Activated T-cell treated with anti-CD3 and anti-CD28 coated beads, Interleukin-2, amount 50 U/mL, for 24 hours (primary cell): ENCODE measurements around the gene ANO9.

ENCODE experiments used
- DNase-seq: peaks from one replicate; pipeline ENCODE4 v3.0.0-alpha.2; 2020
- H3K27ac Mint-ChIP-seq: 2 replicates; pipeline ENCODE4 v1.8.0; 2020; ENCODE audit warnings: mild to moderate bottlenecking, mixed read lengths
- H3K27me3 Mint-ChIP-seq: 2 replicates; pipeline ENCODE4 v1.8.0; 2020; ENCODE audit warnings: mixed read lengths
- H3K36me3 Mint-ChIP-seq: 2 replicates; pipeline ENCODE4 v1.8.0; 2020; ENCODE audit warnings: low read depth, mixed read lengths
- H3K4me1 Mint-ChIP-seq: 2 replicates; pipeline ENCODE4 v1.8.0; 2020; ENCODE audit warnings: low read depth, mixed read lengths
- H3K4me3 Mint-ChIP-seq: 2 replicates; pipeline ENCODE4 v1.8.0; 2020; ENCODE audit warnings: mild to moderate bottlenecking, moderate library complexity, mixed read lengths
- H3K9me3 Mint-ChIP-seq: 2 replicates; pipeline ENCODE4 v1.8.0; 2020; ENCODE audit warnings: mixed read lengths

The ANO9 gene

GRCh38 chr11:370070-370941 lies 71.5 kb downstream of the ANO9 start:
- peaks cover 48% of the 10 kb centered on the region for H3K27me3 Mint-ChIP-seq
- peak overlapping the region; percentile 61 for H3K4me3 Mint-ChIP-seq
- no peaks in the 10 kb centered on the region for H3K9me3 Mint-ChIP-seq
- H3K27ac Mint-ChIP-seq: peak overlapping the region; percentile 59
- no peaks in the 10 kb centered on the region for H3K36me3 Mint-ChIP-seq
- H3K4me1 Mint-ChIP-seq: peaks cover 11% of the 10 kb centered on the region
- DNase-seq: no peak

GRCh38 chr11:369336-370018 lies 72.3 kb downstream of the ANO9 start, which contains the start of gene B4GALNT4:
Gene B4GALNT4 (plus strand): TSS chr11:369499. CDS start chr11:369804, 305 bp downstream.
- peaks cover 11% of the 10 kb centered on the region for H3K4me1 Mint-ChIP-seq
- peak within 1 kb of the TSS; percentile 64 for H3K27ac Mint-ChIP-seq
- H3K4me3 Mint-ChIP-seq: peak within 1 kb of the TSS; percentile 68
- no peak for DNase-seq
- H3K9me3 Mint-ChIP-seq: no peaks in the 10 kb centered on the region
- peaks cover 56% of the 10 kb centered on the region for H3K27me3 Mint-ChIP-seq
- no peaks in the 10 kb centered on the region for H3K36me3 Mint-ChIP-seq

DNA sequence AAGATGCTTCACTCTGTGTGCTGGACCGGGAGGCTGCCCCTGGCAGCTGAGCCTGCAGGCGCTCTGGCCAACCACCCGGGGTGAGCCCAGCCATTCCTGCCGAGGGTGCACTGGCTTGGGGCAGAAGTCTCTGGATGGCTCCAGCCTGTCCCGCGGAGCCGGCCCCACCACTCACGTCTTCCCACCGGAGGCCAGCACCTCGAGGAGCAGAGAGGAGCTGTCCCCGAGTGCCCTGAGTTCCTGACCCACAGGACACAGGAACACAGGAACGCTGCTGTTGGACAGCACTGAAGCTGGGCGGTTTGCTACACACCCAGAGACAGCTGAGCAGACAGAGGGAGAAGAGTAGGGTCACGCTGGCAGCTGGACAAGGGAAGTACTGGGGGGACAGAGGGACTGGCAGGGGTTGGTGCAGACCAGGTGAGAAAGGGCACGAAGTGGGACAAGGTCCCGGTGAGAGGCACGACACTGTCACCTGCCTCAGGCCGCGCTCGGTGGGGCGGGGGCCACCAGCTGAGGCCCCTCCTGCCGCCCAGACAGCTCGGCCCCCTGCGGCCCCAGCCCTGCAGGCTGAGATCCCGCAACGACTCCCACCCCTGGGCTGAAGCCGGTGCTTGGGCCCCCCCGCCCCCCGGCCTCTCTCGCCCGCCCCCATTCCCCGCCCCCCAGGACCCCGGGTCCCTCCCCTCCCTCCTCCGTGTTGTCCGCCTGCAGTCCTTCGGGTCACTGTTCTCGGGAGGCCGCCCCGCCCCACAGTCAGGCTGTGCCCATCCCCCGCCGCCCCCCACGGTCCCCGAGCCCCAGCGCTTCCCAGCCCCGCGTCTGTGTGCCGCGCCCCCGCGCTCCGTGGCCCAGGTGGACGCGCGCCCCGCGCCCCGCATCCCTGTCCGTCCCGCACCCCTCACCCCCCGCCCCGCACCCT lies 73.1 kb downstream of the ANO9 start:
- no peaks in the 10 kb centered on the region for H3K36me3 Mint-ChIP-seq
- H3K4me1 Mint-ChIP-seq: peaks cover 11% of the 10 kb centered on the region
- H3K4me3 Mint-ChIP-seq: peak overlapping the region; percentile 68
- H3K9me3 Mint-ChIP-seq: no peaks in the 10 kb centered on the region
- peak overlapping the region; percentile 64 for H3K27ac Mint-ChIP-seq
- H3K27me3 Mint-ChIP-seq: peaks cover 56% of the 10 kb centered on the region
- no peak for DNase-seq

DNA sequence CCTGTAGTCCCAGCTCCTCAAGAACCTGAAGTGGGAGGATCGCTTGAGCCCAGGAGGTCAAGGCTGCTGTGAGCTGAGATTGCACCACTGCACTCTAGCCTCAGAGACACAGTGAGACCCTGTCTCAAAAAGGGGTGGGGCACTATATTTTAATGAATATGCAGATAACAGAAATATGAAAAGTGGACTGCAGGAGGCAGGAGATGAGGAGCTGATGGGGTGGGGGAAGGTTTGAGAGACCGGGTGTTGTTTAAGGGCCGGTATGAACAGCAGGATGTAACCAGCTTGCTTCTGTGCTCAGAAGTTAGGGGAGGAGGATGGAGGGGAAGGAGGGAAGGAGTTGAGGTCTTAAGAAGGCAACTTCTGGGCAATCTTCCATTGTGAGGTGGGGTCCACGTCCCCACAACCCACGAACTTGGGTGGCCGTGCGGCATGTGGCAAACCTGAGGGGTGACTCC lies 73.8 kb downstream of the ANO9 start:
- H3K36me3 Mint-ChIP-seq: no peaks in the 10 kb centered on the region
- H3K27me3 Mint-ChIP-seq: peaks cover 56% of the 10 kb centered on the region
- no peak overlapping the region for H3K27ac Mint-ChIP-seq
- peak overlapping the region; percentile 28 for H3K4me3 Mint-ChIP-seq
- no peak for DNase-seq
- H3K9me3 Mint-ChIP-seq: no peaks in the 10 kb centered on the region
- H3K4me1 Mint-ChIP-seq: peaks cover 11% of the 10 kb centered on the region
